Stimulated activated CD4-positive, alpha-beta T cell treated with anti-CD3 and anti-CD28 coated beads, TNF-alpha, amount 100 ng/mL, for 24 hours (primary cell): ENCODE results near the gene ZC3H18.

ENCODE experiments used
- DNase-seq, 3 experiments: peaks; one replicate each; pipeline ENCODE4 v3.0.0-alpha.2; 2020; ENCODE audit warnings: low read depth in 3 of 3

ZC3H18 gene

GRCh38 chr16:88569985-88570690 lies at the start of gene ZC3H18:
Gene ZC3H18, plus strand, starts transcription at chr16:88570403. Its CDS starts 6,721 bp downstream, at chr16:88577124.
- DNase-seq, result peak; percentile 94 to 97 (median 96)

- DNase-seq, result no peak
Measured at GRCh38 chr16:88521674-88522073, 48.5 kb upstream of the ZC3H18 start.

GRCh38 chr16:88522276-88522949 lies 47.8 kb upstream of the ZC3H18 start:
- DNase-seq, result no peak

- no peak for DNase-seq
Measured at GRCh38 chr16:88523309-88524161, 46.7 kb upstream of the ZC3H18 start.

- no peak for DNase-seq
Measured at GRCh38 chr16:88524274-88524972, 45.8 kb upstream of the ZC3H18 start.

- no peak for DNase-seq
Measured at GRCh38 chr16:88524973-88525662, 45.1 kb upstream of the ZC3H18 start.

- DNase-seq, result no peak
Measured at GRCh38 chr16:88525663-88525990, 44.6 kb upstream of the ZC3H18 start.

- DNase-seq, result no peak
Measured at GRCh38 chr16:88526008-88526905, 43.9 kb upstream of the ZC3H18 start.

GRCh38 chr16:88526906-88527185 lies 43.4 kb upstream of the ZC3H18 start:
- no peak for DNase-seq

- DNase-seq, result peak; percentile 38 to 49 (median 41)
Measured at GRCh38 chr16:88527186-88527936, 42.8 kb upstream of the ZC3H18 start.

- no peak for DNase-seq
Measured at GRCh38 chr16:88527937-88528743, 42.1 kb upstream of the ZC3H18 start.

- DNase-seq, result no peak
Measured at GRCh38 chr16:88528902-88529318, 41.3 kb upstream of the ZC3H18 start.

- DNase-seq, result no peak
Measured at GRCh38 chr16:88529596-88529995, 40.6 kb upstream of the ZC3H18 start.

GRCh38 chr16:88530051-88530857 lies 39.9 kb upstream of the ZC3H18 start:
- no peak for DNase-seq

GRCh38 chr16:88530858-88531203 lies 39.4 kb upstream of the ZC3H18 start:
- no peak for DNase-seq

GRCh38 chr16:88531346-88531745 lies 38.9 kb upstream of the ZC3H18 start:
- no peak for DNase-seq

GRCh38 chr16:88531931-88532433 lies 38.2 kb upstream of the ZC3H18 start:
- DNase-seq, result no peak
